H9 (cell line): ENCODE results near the gene SRSF4. TPM values are rescaled to one million over a fixed set of nuclear protein-coding genes. Genes with fewer than 3 reads are reported as not detected.
A peak's percentile ranks its signal among the peaks of the same experiment; 100 is the strongest.

Source experiments
- DNase-seq: peaks from one replicate; pipeline ENCODE4 v3.0.0-alpha.2; 2017
- H2AFZ ChIP-seq: one replicate; pipeline ENCODE4 v1.6.1; 2013; ENCODE audit warnings: mild to moderate bottlenecking, low read length, control low read depth, moderate library complexity
- H2AK5ac ChIP-seq: 2 replicates; pipeline ENCODE4 v1.6.1; 2013; ENCODE audit warnings: low read length, control low read depth, mixed read lengths; ENCODE audit not compliant: insufficient read length
- H2BK120ac ChIP-seq: one replicate; pipeline ENCODE4 v1.6.1; 2013; ENCODE audit warnings: low read depth, mild to moderate bottlenecking, low read length, control low read depth, inconsistent platforms; ENCODE audit not compliant: poor library complexity, severe bottlenecking
- H2BK12ac ChIP-seq: 2 replicates; pipeline ENCODE4 v1.6.1; 2013; ENCODE audit warnings: low read length, control low read depth, mixed read lengths, low read depth; ENCODE audit not compliant: insufficient read length
- H2BK15ac ChIP-seq: 2 replicates; pipeline ENCODE4 v1.6.1; 2013; ENCODE audit warnings: low read depth, low read length, control low read depth
- H2BK20ac ChIP-seq: one replicate; pipeline ENCODE4 v1.6.1; 2013; ENCODE audit warnings: low read depth, mild to moderate bottlenecking, low read length, control low read depth, inconsistent platforms; ENCODE audit not compliant: poor library complexity, severe bottlenecking
- H2BK5ac ChIP-seq: 2 replicates; pipeline ENCODE4 v1.6.1; 2013; ENCODE audit warnings: low read length, control low read depth, mixed read lengths; ENCODE audit not compliant: insufficient read length
- H3K14ac ChIP-seq: 2 replicates; pipeline ENCODE4 v1.6.1; 2013; ENCODE audit warnings: low read length, control low read depth; ENCODE audit not compliant: insufficient read depth
- H3K18ac ChIP-seq: 2 replicates; pipeline ENCODE4 v1.6.1; 2013; ENCODE audit warnings: low read depth, mild to moderate bottlenecking, mixed read lengths, low read length, control low read depth; ENCODE audit not compliant: insufficient read length
- H3K23ac ChIP-seq: 2 replicates; pipeline ENCODE4 v1.6.1; 2013; ENCODE audit warnings: low read length, control low read depth, mixed read lengths, low read depth; ENCODE audit not compliant: insufficient read length
- H3K23me2 ChIP-seq: 2 replicates; pipeline ENCODE4 v1.6.1; 2013; ENCODE audit warnings: low read depth, mild to moderate bottlenecking, mixed read lengths, low read length, control low read depth; ENCODE audit not compliant: insufficient read length, poor library complexity, severe bottlenecking
- H3K27ac ChIP-seq: 2 replicates; pipeline ENCODE4 v1.5.1; 2013; ENCODE audit warnings: low read length, control low read depth, mixed read lengths, low read depth; ENCODE audit not compliant: insufficient read length
- H3K27me3 ChIP-seq: 2 replicates; pipeline ENCODE4 v1.6.1; 2013; ENCODE audit warnings: low read length, control low read depth, inconsistent platforms; ENCODE audit not compliant: insufficient read depth
- H3K4ac ChIP-seq: 2 replicates; pipeline ENCODE4 v1.6.1; 2013; ENCODE audit warnings: low read depth, mild to moderate bottlenecking, control low read depth, inconsistent platforms, low read length, moderate library complexity
- H3K4me1 ChIP-seq: 2 replicates; pipeline ENCODE4 v1.6.1; 2013; ENCODE audit warnings: low read length, control low read depth, inconsistent platforms; ENCODE audit not compliant: insufficient read depth
- H3K4me2 ChIP-seq: 2 replicates; pipeline ENCODE4 v1.6.1; 2013; ENCODE audit warnings: low read length, control low read depth, mixed read lengths; ENCODE audit not compliant: insufficient read length, insufficient read depth
- H3K56ac ChIP-seq: 2 replicates; pipeline ENCODE4 v1.6.1; 2013; ENCODE audit warnings: low read depth, mild to moderate bottlenecking, mixed read lengths, low read length, control low read depth; ENCODE audit not compliant: insufficient read length
- H3K79me1 ChIP-seq: 2 replicates; pipeline ENCODE4 v1.6.1; 2013; ENCODE audit warnings: low read depth, mild to moderate bottlenecking, moderate library complexity, low read length, control low read depth, inconsistent platforms; ENCODE audit not compliant: insufficient read depth, poor library complexity, severe bottlenecking
- H3K79me2 ChIP-seq: 2 replicates; pipeline ENCODE4 v1.6.1; 2013; ENCODE audit warnings: low read length, control low read depth, inconsistent platforms; ENCODE audit not compliant: insufficient read depth
- H3K9ac ChIP-seq: 2 replicates; pipeline ENCODE4 v1.6.1; 2013; ENCODE audit warnings: low read length, control low read depth, mixed read lengths; ENCODE audit not compliant: insufficient read length; ENCODE audit errors: extremely low read depth
- H3K9me3 ChIP-seq: one replicate; pipeline ENCODE4 v1.6.1; 2013; ENCODE audit warnings: low read depth, low read length, inconsistent platforms; ENCODE audit not compliant: control insufficient read depth
- H3T11ph ChIP-seq: one replicate; pipeline ENCODE4 v1.6.1; 2013; ENCODE audit warnings: mild to moderate bottlenecking, low read length, control low read depth, inconsistent platforms
- H4K20me1 ChIP-seq: one replicate; pipeline ENCODE4 v1.6.1; 2013; ENCODE audit not compliant: control insufficient read depth, insufficient read length, insufficient read depth
- H4K5ac ChIP-seq: 2 replicates; pipeline ENCODE4 v1.6.1; 2013; ENCODE audit warnings: low read depth, mild to moderate bottlenecking, mixed read lengths, low read length, control low read depth; ENCODE audit not compliant: insufficient read length
- H4K8ac ChIP-seq: replicated peaks from 2 replicates; pipeline ENCODE4 v1.6.1; 2013; ENCODE audit warnings: low read length, control low read depth, mixed read lengths, low read depth; ENCODE audit not compliant: insufficient read length
- H4K91ac ChIP-seq: 2 replicates; pipeline ENCODE4 v1.6.1; 2013; ENCODE audit warnings: low read depth, mild to moderate bottlenecking, moderate library complexity, mixed read lengths, low read length, control low read depth; ENCODE audit not compliant: insufficient read length
- H3K27ac Mint-ChIP-seq, 3 experiments: 2 replicates in 2 of 3; 3 replicates in 1 of 3; pipeline ENCODE4 v1.8.0; 2020 to 2021; ENCODE audit warnings: mixed read lengths in 3 of 3, mild to moderate bottlenecking in 1 of 3, moderate library complexity in 1 of 3
- H3K27me3 Mint-ChIP-seq: 2 replicates; pipeline ENCODE4 v1.8.0; 2021; ENCODE audit warnings: low read depth, mild to moderate bottlenecking, moderate library complexity, mixed read lengths
- H3K36me3 Mint-ChIP-seq, 3 experiments: 2 replicates in 2 of 3; 3 replicates in 1 of 3; pipeline ENCODE4 v1.8.0; 2020 to 2021; ENCODE audit warnings: low read depth in 3 of 3, mixed read lengths in 3 of 3; ENCODE audit not compliant: insufficient read depth in 1 of 3
- H3K4me1 Mint-ChIP-seq, 2 experiments: 2 replicates each; pipeline ENCODE4 v1.8.0; 2020; ENCODE audit warnings: mixed read lengths in 2 of 2
- H3K4me3 Mint-ChIP-seq, 2 experiments: 2 replicates in 1 of 2; 3 replicates in 1 of 2; pipeline ENCODE4 v1.8.0; 2020 to 2021; ENCODE audit warnings: mild to moderate bottlenecking in 2 of 2, mixed read lengths in 2 of 2, moderate library complexity in 1 of 2
- H3K9me3 Mint-ChIP-seq, 2 experiments: 2 replicates in 1 of 2; 3 replicates in 1 of 2; pipeline ENCODE4 v1.8.0; 2020; ENCODE audit warnings: mild to moderate bottlenecking in 2 of 2, mixed read lengths in 2 of 2, moderate library complexity in 1 of 2
- CTCF ChIP-seq: fragments of 200-600 bp; sonication (generic); conservative IDR thresholded peaks from 3 replicates; pipeline ENCODE4 v1.8.0; 2021; ENCODE audit warnings: antibody characterized with exemption, mild to moderate bottlenecking
- WGBS: extraction: QIAGEN DNeasy Blood & Tissue Kit; methylation state at CpG from one replicate; pipeline ENCODE4 v1.1.7; 2013; ENCODE audit warnings: missing lambda C conversion rate, low lambda C conversion rate, mixed read lengths; ENCODE audit not compliant: insufficient read length; ENCODE audit errors: extremely low coverage; 5-methylcytosine and 5-hydroxymethylcytosine counted together
- total RNA-seq: library from RNA; stranded (reverse); gene quantifications from 2 replicates; pipeline ENCODE4 v1.2.1, GENCODE V29; 2021

The SRSF4 gene
- total RNA-seq, 1 experiment from 2014 or later, result 90.6 TPM

- no peak overlapping the region for H3K56ac ChIP-seq
- WGBS, result no CpG with 5 or more reads among the region's 6 CpGs
- DNase-seq, result no peak
- H3K4me1 ChIP-seq, result peaks cover 3% of the 10 kb centered on the region; the same call in 1 of the 2 replicates
- Mint-ChIP-seq H3K4me1 (peaks cover 6 to 11% of the 10 kb centered on the region in 2 experiments), H3K4me3 (no peak overlapping the region), H3K36me3 (peaks cover 8 to 49% (median 35%) of the 10 kb centered on the region in 3 experiments; a peak in 6 of 7 replicates), H3K27ac (peak overlapping the region in 1 of 3 experiments; percentile 57; a peak in 1 of 7 replicates), H3K9me3 (no peaks in the 10 kb centered on the region), H3K27me3 (no peaks in the 10 kb centered on the region)
- H3K23me2 ChIP-seq, result no peaks in the 10 kb centered on the region
- no peaks in the 10 kb centered on the region for H3K79me1 ChIP-seq
- H2AK5ac ChIP-seq, result no peak overlapping the region
- no peak overlapping the region for H2BK5ac ChIP-seq
- no peak overlapping the region for H2BK15ac ChIP-seq
- H3K9me3 ChIP-seq, result no peaks in the 10 kb centered on the region
- H3K79me2 ChIP-seq, result no peaks in the 10 kb centered on the region
- H3T11ph ChIP-seq, result no peak overlapping the region
- no peak overlapping the region for H2BK120ac ChIP-seq
- H3K4me2 ChIP-seq, result no peak overlapping the region
- no peak overlapping the region for H3K27ac ChIP-seq
- H2BK20ac ChIP-seq, result no peak overlapping the region
- no peak overlapping the region for H4K91ac ChIP-seq
- H4K8ac ChIP-seq, result no peak overlapping the region
- H3K18ac ChIP-seq, result no peak overlapping the region
- no peaks in the 10 kb centered on the region for H3K27me3 ChIP-seq
- H3K14ac ChIP-seq, result no peak overlapping the region
- TF ChIP-seq CTCF, result no peak
- H2AFZ ChIP-seq, result no peak overlapping the region
- no peak overlapping the region for H4K5ac ChIP-seq
- H3K4ac ChIP-seq, result no peak overlapping the region
- no peak overlapping the region for H3K23ac ChIP-seq
- H4K20me1 ChIP-seq, result no peaks in the 10 kb centered on the region
- no peak overlapping the region for H3K9ac ChIP-seq
- no peak overlapping the region for H2BK12ac ChIP-seq
These were observed 19.9 kb upstream of the SRSF4 start for GRCh38 chr1:29201595-29202051.
